Measurements from ENCODE around the gene TAF1C. TPM values are rescaled to one million over a fixed set of nuclear protein-coding genes. Genes with fewer than 3 reads are reported as not detected.

The TAF1C gene
- polyA plus RNA-seq, 1 of the 3 experiments (the other 2 are of a cell fraction): 49.3 TPM

DNA sequence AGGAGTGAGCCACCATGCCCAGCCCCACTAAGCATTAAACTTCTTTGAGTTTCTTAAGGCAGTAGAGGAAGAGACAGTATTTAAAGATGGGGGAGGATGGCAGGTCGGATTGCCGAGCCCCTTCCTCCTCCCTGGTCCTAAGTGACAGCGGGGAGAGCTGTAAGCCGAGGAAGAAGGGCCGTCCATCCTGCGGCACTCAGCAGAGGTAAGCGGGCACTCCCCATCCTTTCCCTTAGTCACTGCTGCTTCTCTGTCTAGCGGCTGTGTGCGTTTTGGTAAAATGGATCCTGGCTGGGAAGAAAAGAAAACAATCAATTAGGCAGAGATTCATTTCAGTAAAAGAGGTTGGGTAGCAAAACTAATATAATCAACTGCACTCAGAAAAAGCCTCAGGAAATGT, 27.9 kb downstream of the TAF1C start:
- WGBS (ENCODE audit: low lambda C conversion rate): 18% methylated on average over 7 of the region's 9 CpGs

More for the DNA sequence above, 27.9 kb downstream of the TAF1C start:
- ChIA-PET CTCF (interaction anchor here (0.7 to 1.0 kb wide), 2 partner anchors 16 to 25 kb away, joined by 3 to 4 read pairs; no protein-coding TSS in a partner anchor), POLR2A (no interaction called here)
- H3F3A ChIP-seq (replicated peaks; ENCODE audit: insufficient read depth): no peaks in the 10 kb centered on the region
- H3K27ac ChIP-seq (ENCODE audit: low read depth in 2 of 2, low read length in 1 of 2): no peak overlapping the region
- DNase-seq: peak; percentile 45
- H3K79me2 ChIP-seq (ENCODE audit: insufficient read depth): no peaks in the 10 kb centered on the region
- no peaks in the 10 kb centered on the region for H4K20me1 ChIP-seq (ENCODE audit: insufficient read depth)
- no peaks in the 10 kb centered on the region for H3K9me2 ChIP-seq
- peaks cover 16% of the 10 kb centered on the region; the same call in 1 of the 2 replicates for H3K27me3 ChIP-seq (ENCODE audit: insufficient read depth)
- H3K4me1 ChIP-seq (ENCODE audit: control insufficient read depth in 1 of 2, insufficient read depth in 2 of 2, low read depth in 1 of 2, low read length in 1 of 2): peaks cover 0 to 2% of the 10 kb centered on the region in 2 experiments; a peak in 1 of 4 replicates
- H3K4me3 ChIP-seq (ENCODE audit: low read depth in 2 of 2, low read length in 1 of 2): peak overlapping the region in 1 of 2 experiments; percentile 4; a peak in 1 of 4 replicates
- peak overlapping the region; percentile 9; the same call in 1 of the 2 replicates for H2AFZ ChIP-seq (ENCODE audit: low read depth)
- H3K9ac ChIP-seq: no peak overlapping the region
- peak overlapping the region; percentile 46 for H3K4me2 ChIP-seq
- no peaks in the 10 kb centered on the region for H3K36me3 ChIP-seq (replicated peaks in 1 of 2; ENCODE audit: control insufficient read depth in 1 of 2, insufficient read depth in 2 of 2, low read length in 1 of 2)
- H3K9me3 ChIP-seq: no peaks in the 10 kb centered on the region
- TF ChIP-seq FOXM1 (IDR thresholded peaks at IDR 0.05; ENCODE audit: low read depth) (no peak), ZBTB33 (IDR thresholded peaks at IDR 0.05; ENCODE audit: borderline replicate concordance, low read depth) (no peak), RCOR1 (IDR thresholded peaks at IDR 0.05; ENCODE audit: low read length) (no peak), NFIC (IDR thresholded peaks at IDR 0.05; ENCODE audit: borderline replicate concordance) (no peak), ELF1 (IDR thresholded peaks at IDR 0.05) (no peak), MEF2A (IDR thresholded peaks at IDR 0.05; ENCODE audit: borderline replicate concordance, low read depth) (no peak), SIN3A (IDR thresholded peaks at IDR 0.05; ENCODE audit: borderline replicate concordance, low read depth, low read length) (no peak), NRF1 (IDR thresholded peaks at IDR 0.05; ENCODE audit: low read depth, low read length) (no peak), RAD21 (IDR thresholded peaks at IDR 0.05; ENCODE audit: low read length) (no peak), YY1 (IDR thresholded peaks at IDR 0.05; ENCODE audit: low read depth) (no peak), PBX3 (IDR thresholded peaks at IDR 0.05) (no peak), TAF1 (IDR thresholded peaks at IDR 0.05; ENCODE audit: borderline replicate concordance, low read depth, low read length) (no peak), CHD2 (IDR thresholded peaks at IDR 0.05; ENCODE audit: low read length, partially characterized antibody) (no peak), JUND (IDR thresholded peaks at IDR 0.05) (no peak), GABPA (IDR thresholded peaks at IDR 0.05; ENCODE audit: low read depth) (no peak), TCF12 (IDR thresholded peaks at IDR 0.05) (no peak), TEAD4 (IDR thresholded peaks at IDR 0.05; ENCODE audit: borderline replicate concordance, insufficient read depth) (no peak), EZH2phosphoT487 (IDR thresholded peaks at IDR 0.05; ENCODE audit: borderline replicate concordance, low read depth) (no peak)
- TF ChIP-seq, protein P1, sequence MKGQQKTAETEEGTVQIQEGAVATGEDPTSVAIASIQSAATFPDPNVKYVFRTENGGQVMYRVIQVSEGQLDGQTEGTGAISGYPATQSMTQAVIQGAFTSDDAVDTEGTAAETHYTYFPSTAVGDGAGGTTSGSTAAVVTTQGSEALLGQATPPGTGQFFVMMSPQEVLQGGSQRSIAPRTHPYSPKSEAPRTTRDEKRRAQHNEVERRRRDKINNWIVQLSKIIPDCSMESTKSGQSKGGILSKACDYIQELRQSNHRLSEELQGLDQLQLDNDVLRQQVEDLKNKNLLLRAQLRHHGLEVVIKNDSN (IDR thresholded peaks at IDR 0.05; ENCODE audit: borderline replicate concordance, low read depth): no peak
- TF ChIP-seq, protein P2, sequence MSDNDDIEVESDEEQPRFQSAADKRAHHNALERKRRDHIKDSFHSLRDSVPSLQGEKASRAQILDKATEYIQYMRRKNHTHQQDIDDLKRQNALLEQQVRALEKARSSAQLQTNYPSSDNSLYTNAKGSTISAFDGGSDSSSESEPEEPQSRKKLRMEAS (IDR thresholded peaks at IDR 0.05; ENCODE audit: low read depth): no peak
